ENCODE results near the gene SHH. TPM values are rescaled to one million over a fixed set of nuclear protein-coding genes. Genes with fewer than 3 reads are reported as not detected.
A peak's percentile ranks its signal among the peaks of the same experiment; 100 is the strongest.

The SHH gene
- total RNA-seq, 3 donors from 2014 or later (not counting 1 experiment from before 2014, with no cell fraction given): not detected

GRCh38 chr7:155763122-155763521, 49.1 kb downstream of the SHH start:
- peak overlapping the region; percentile 93 to 97 for H3K27ac Mint-ChIP-seq
- Histone ChIP-seq H3K4me3 (ENCODE audit: low read length) (no peak overlapping the region), H3K4me1 (ENCODE audit: control insufficient read depth, insufficient read depth, low read length) (peaks cover 33% of the 10 kb centered on the region), H3K9me3 (ENCODE audit: control insufficient read depth, insufficient read depth, low read length) (no peaks in the 10 kb centered on the region), H3K27ac (ENCODE audit: low read length) (peak overlapping the region; percentile 68), H3K36me3 (ENCODE audit: control insufficient read depth, insufficient read depth, low read length) (peaks cover 24% of the 10 kb centered on the region), H3K27me3 (ENCODE audit: control insufficient read depth, insufficient read depth, low read length) (no peaks in the 10 kb centered on the region)
- no peak for DNase-seq
- H3K9me3 Mint-ChIP-seq: no peaks in the 10 kb centered on the region
- H3K4me1 Mint-ChIP-seq: peaks cover 53 to 65% of the 10 kb centered on the region in 2 donors
- peak overlapping the region; percentile 88 for H3K4me3 Mint-ChIP-seq
- no peaks in the 10 kb centered on the region for H3K36me3 Mint-ChIP-seq
- no peak for ATAC-seq
- WGBS (ENCODE audit: insufficient coverage): 92% methylated on average over 10 of the region's 10 CpGs
- TF ChIP-seq CTCF (IDR thresholded peaks at IDR 0.05): no peak
- intact Hi-C loops (cut with micrococcal nuclease): loop anchor here (5.0 to 10.0 kb wide), 2 partner anchors 36 to 388 kb away; no protein-coding TSS in a partner anchor
- no peaks in the 10 kb centered on the region for H3K27me3 Mint-ChIP-seq (ENCODE audit: low read depth in 2 of 2)

- peak overlapping the region; percentile 93 to 97 for H3K27ac Mint-ChIP-seq
- Histone ChIP-seq H3K27ac (ENCODE audit: low read length) (no peak overlapping the region), H3K4me1 (ENCODE audit: control insufficient read depth, insufficient read depth, low read length) (peaks cover 33% of the 10 kb centered on the region), H3K9me3 (ENCODE audit: control insufficient read depth, insufficient read depth, low read length) (no peaks in the 10 kb centered on the region), H3K4me3 (ENCODE audit: low read length) (no peak overlapping the region), H3K27me3 (ENCODE audit: control insufficient read depth, insufficient read depth, low read length) (no peaks in the 10 kb centered on the region), H3K36me3 (ENCODE audit: control insufficient read depth, insufficient read depth, low read length) (peaks cover 20% of the 10 kb centered on the region)
- intact Hi-C loops (cut with micrococcal nuclease): loop anchor here (5.0 to 10.0 kb wide), 2 partner anchors 35 to 388 kb away; no protein-coding TSS in a partner anchor
- H3K27me3 Mint-ChIP-seq (ENCODE audit: low read depth in 2 of 2): no peaks in the 10 kb centered on the region
- TF ChIP-seq CTCF (IDR thresholded peaks at IDR 0.05): no peak
- DNase-seq (no peak), ATAC-seq (no peak)
- H3K4me1 Mint-ChIP-seq: peaks cover 51 to 64% of the 10 kb centered on the region in 2 donors
- H3K4me3 Mint-ChIP-seq: peak overlapping the region; percentile 88
- 92% methylated on average over 10 of the region's 10 CpGs for WGBS (ENCODE audit: insufficient coverage)
- H3K36me3 Mint-ChIP-seq: no peaks in the 10 kb centered on the region
- H3K9me3 Mint-ChIP-seq: no peaks in the 10 kb centered on the region
Measured at GRCh38 chr7:155762655-155763054, 49.6 kb downstream of the SHH start.

GRCh38 chr7:155762036-155762435, 50.2 kb downstream of the SHH start:
- ATAC-seq (no peak), DNase-seq (no peak)
- Mint-ChIP-seq H3K27me3 (ENCODE audit: low read depth in 2 of 2) (no peaks in the 10 kb centered on the region), H3K9me3 (no peaks in the 10 kb centered on the region), H3K4me1 (peaks cover 51 to 64% of the 10 kb centered on the region in 2 donors), H3K36me3 (no peaks in the 10 kb centered on the region), H3K27ac (no peak overlapping the region), H3K4me3 (no peak overlapping the region)
- H3K4me1 ChIP-seq (ENCODE audit: control insufficient read depth, insufficient read depth, low read length): peaks cover 33% of the 10 kb centered on the region
- no peaks in the 10 kb centered on the region for H3K9me3 ChIP-seq (ENCODE audit: control insufficient read depth, insufficient read depth, low read length)
- H3K27me3 ChIP-seq (ENCODE audit: control insufficient read depth, insufficient read depth, low read length): no peaks in the 10 kb centered on the region
- WGBS (ENCODE audit: insufficient coverage): 95% methylated on average over 4 of the region's 4 CpGs
- H3K36me3 ChIP-seq (ENCODE audit: control insufficient read depth, insufficient read depth, low read length): peaks cover 13% of the 10 kb centered on the region
- TF ChIP-seq CTCF (IDR thresholded peaks at IDR 0.05): no peak
- no peak overlapping the region for H3K27ac ChIP-seq (ENCODE audit: low read length)
- intact Hi-C loops (cut with micrococcal nuclease): loop anchor here (5.0 to 10.0 kb wide), 2 partner anchors 35 to 387 kb away; no protein-coding TSS in a partner anchor
- no peak overlapping the region for H3K4me3 ChIP-seq (ENCODE audit: low read length)

- H3K36me3 Mint-ChIP-seq: no peaks in the 10 kb centered on the region
Measured at GRCh38 chr7:155761162-155761561, 51.1 kb downstream of the SHH start.

More at GRCh38 chr7:155761162-155761561, 51.1 kb downstream of the SHH start:
- no peak overlapping the region for H3K4me3 ChIP-seq (ENCODE audit: low read length)
- no peaks in the 10 kb centered on the region for H3K27me3 ChIP-seq (ENCODE audit: control insufficient read depth, insufficient read depth, low read length)
- ATAC-seq (no peak), DNase-seq (no peak)
- Mint-ChIP-seq H3K4me3 (no peak overlapping the region), H3K27me3 (ENCODE audit: low read depth in 2 of 2) (no peaks in the 10 kb centered on the region), H3K9me3 (no peaks in the 10 kb centered on the region), H3K4me1 (peaks cover 60 to 72% of the 10 kb centered on the region in 2 donors), H3K27ac (no peak overlapping the region)
- 92% methylated on average over 5 of the region's 5 CpGs for WGBS (ENCODE audit: insufficient coverage)
- intact Hi-C loops (cut with micrococcal nuclease): loop anchor here (5.0 to 10.0 kb wide), 2 partner anchors 34 to 386 kb away; no protein-coding TSS in a partner anchor
- H3K27ac ChIP-seq (ENCODE audit: low read length): no peak overlapping the region
- H3K9me3 ChIP-seq (ENCODE audit: control insufficient read depth, insufficient read depth, low read length): no peaks in the 10 kb centered on the region
- H3K4me1 ChIP-seq (ENCODE audit: control insufficient read depth, insufficient read depth, low read length): peaks cover 36% of the 10 kb centered on the region
- peaks cover 10% of the 10 kb centered on the region for H3K36me3 ChIP-seq (ENCODE audit: control insufficient read depth, insufficient read depth, low read length)
- TF ChIP-seq CTCF (IDR thresholded peaks at IDR 0.05): no peak

All from natural killer cell (primary cell).